Gastroesophageal sphincter (tissue), 4 donors: ENCODE data around the gene HDHD5. TPM values are rescaled to one million over a fixed set of nuclear protein-coding genes. Genes with fewer than 3 reads are reported as not detected.

ENCODE experiments used
- ATAC-seq: fragments of 150-250 bp; one replicate; pipeline ENCODE4 v1.9.1; 2016; ENCODE audit warnings: mild to moderate bottlenecking, moderate library complexity
- H3K27ac ChIP-seq, 4 donors: fragments of 200-600 bp; sonication (generic) in 3 of 4; 1 replicate in 3 of 4; 2 replicates in 1 of 4; pipeline ENCODE4 v1.5.1; 2016 to 2019
- H3K27me3 ChIP-seq: fragments of 200-600 bp; sonication (generic); one replicate; pipeline ENCODE4 v1.5.1; 2019
- H3K36me3 ChIP-seq, 2 donors: fragments of 200-600 bp; sonication (generic); one replicate each; pipeline ENCODE4 v1.5.1; 2019; ENCODE audit warnings: control low read depth in 1 of 2
- H3K4me1 ChIP-seq, 3 donors: fragments of 200-600 bp; sonication (generic); 1 replicate in 2 of 3; 2 replicates in 1 of 3; pipeline ENCODE4 v1.5.1; 2016 to 2019; ENCODE audit warnings: control low read depth in 2 of 3
- H3K4me3 ChIP-seq, 2 donors: fragments of 200-600 bp; sonication (generic); one replicate each; pipeline ENCODE4 v1.5.1; 2019; ENCODE audit warnings: mild to moderate bottlenecking in 1 of 2, moderate library complexity in 1 of 2
- H3K9me3 ChIP-seq, 3 donors: fragments of 200-600 bp; sonication (generic); one replicate each; pipeline ENCODE4 v1.5.1; 2017 to 2019; ENCODE audit warnings: control low read depth in 2 of 3
- CTCF ChIP-seq, 4 experiments: fragments of 200-600 bp in 2 of 4; fragments of 450-650 bp in 2 of 4; sonication (generic) in 1 of 4; IDR thresholded peaks; one replicate each; pipeline ENCODE4 v1.5.1; 2017 to 2019; ENCODE audit warnings: antibody characterized with exemption in 4 of 4, mild to moderate bottlenecking in 2 of 4, moderate library complexity in 2 of 4
- EP300 ChIP-seq: sonication (generic); formaldehyde crosslinking; IDR thresholded peaks from one replicate; pipeline ENCODE4 v1.6.1; 2017; ENCODE audit warnings: antibody characterized with exemption, mild to moderate bottlenecking
- POLR2A ChIP-seq, 2 donors: fragments of 450-650 bp; IDR thresholded peaks; one replicate each; pipeline ENCODE4 v1.6.1; 2017; ENCODE audit warnings: antibody characterized with exemption in 2 of 2, mild to moderate bottlenecking in 2 of 2, moderate library complexity in 1 of 2
- POLR2AphosphoS5 ChIP-seq: sonication (generic); formaldehyde crosslinking; IDR thresholded peaks from one replicate; pipeline ENCODE4 v1.6.1; 2017; ENCODE audit warnings: antibody characterized with exemption
- WGBS, 2 donors: methylation state at CpG; one replicate each; pipeline ENCODE4 v1.1.5; 2018; ENCODE audit warnings: low coverage in 1 of 2; 5-methylcytosine and 5-hydroxymethylcytosine counted together
- total RNA-seq, 4 donors: library from RNA; depleted of rRNA; stranded (reverse); fragments of >200 nt; gene quantifications; one replicate each; pipeline ENCODE4 v1.1.0, GENCODE V29; 2016

The HDHD5 gene
- total RNA-seq, 4 donors from 2014 or later = 20.4 to 37.1 (median 33.0) TPM

GRCh38 chr22:17135153-17135760 lies 23.8 kb downstream of the HDHD5 start:
- Histone ChIP-seq H3K9me3 (no peaks in the 10 kb centered on the region), H3K27me3 (no peaks in the 10 kb centered on the region), H3K4me3 (no peak overlapping the region), H3K36me3 (peaks cover 0 to 58% of the 10 kb centered on the region in 2 donors), H3K4me1 (no peaks in the 10 kb centered on the region), H3K27ac (no peak overlapping the region)
- ATAC-seq = no peak
- WGBS, 2 donors = 81 to 86% methylated on average over 6 to 12 of the region's 15 CpGs
- TF ChIP-seq POLR2AphosphoS5 (no peak), CTCF (IDR thresholded peaks at IDR 0.05) (no peak), POLR2A (IDR thresholded peaks at IDR 0.05) (no peak), EP300 (no peak)

GRCh38 chr22:17133137-17133536 lies 25.9 kb downstream of the HDHD5 start:
- Histone ChIP-seq H3K4me1 (no peaks in the 10 kb centered on the region), H3K27me3 (no peaks in the 10 kb centered on the region), H3K9me3 (no peaks in the 10 kb centered on the region), H3K4me3 (no peak overlapping the region), H3K36me3 (peaks cover 0 to 37% of the 10 kb centered on the region in 2 donors), H3K27ac (no peak overlapping the region)
- ATAC-seq = no peak
- TF ChIP-seq EP300 (no peak), POLR2A (IDR thresholded peaks at IDR 0.05) (no peak), CTCF (IDR thresholded peaks at IDR 0.05) (no peak), POLR2AphosphoS5 (no peak)
- WGBS, 2 donors = 60 to 83% methylated on average over 1 to 3 of the region's 7 CpGs

- H3K27me3 ChIP-seq = no peaks in the 10 kb centered on the region
- peaks cover 0 to 27% of the 10 kb centered on the region in 2 donors for H3K36me3 ChIP-seq
- TF ChIP-seq POLR2AphosphoS5 = no peak
- TF ChIP-seq CTCF (IDR thresholded peaks at IDR 0.05) = no peak
- no peak for TF ChIP-seq POLR2A (IDR thresholded peaks at IDR 0.05)
- no peak for TF ChIP-seq EP300
- H3K4me1 ChIP-seq = no peaks in the 10 kb centered on the region
- WGBS, 2 donors = 16 to 17% methylated on average over 1 to 2 of the region's 2 CpGs
- no peak overlapping the region for H3K4me3 ChIP-seq
- no peak for ATAC-seq
- H3K9me3 ChIP-seq = no peaks in the 10 kb centered on the region
- no peak overlapping the region for H3K27ac ChIP-seq
Observed at GRCh38 chr22:17132112-17132511, 27.0 kb downstream of the HDHD5 start.

GRCh38 chr22:17131686-17132085 lies 27.4 kb downstream of the HDHD5 start:
- H3K4me3 ChIP-seq = no peak overlapping the region
- TF ChIP-seq EP300 (no peak), POLR2A (IDR thresholded peaks at IDR 0.05) (no peak), POLR2AphosphoS5 (no peak), CTCF (IDR thresholded peaks at IDR 0.05) (no peak)
- no peak for ATAC-seq
- H3K36me3 ChIP-seq = peaks cover 0 to 22% of the 10 kb centered on the region in 2 donors
- 50 to 75% methylated on average over 2 to 3 of the region's 5 CpGs for WGBS, 2 donors
- no peaks in the 10 kb centered on the region for H3K4me1 ChIP-seq
- no peaks in the 10 kb centered on the region for H3K9me3 ChIP-seq
- no peak overlapping the region for H3K27ac ChIP-seq
- H3K27me3 ChIP-seq = no peaks in the 10 kb centered on the region

- Histone ChIP-seq H3K27ac (no peak overlapping the region), H3K36me3 (peaks cover 0 to 14% of the 10 kb centered on the region in 2 donors), H3K9me3 (no peaks in the 10 kb centered on the region), H3K27me3 (no peaks in the 10 kb centered on the region), H3K4me3 (no peak overlapping the region), H3K4me1 (no peaks in the 10 kb centered on the region)
- no peak for TF ChIP-seq POLR2AphosphoS5
- TF ChIP-seq EP300 = no peak
- TF ChIP-seq CTCF (IDR thresholded peaks at IDR 0.05) = no peak
- ATAC-seq = no peak
- 80 to 100% methylated on average over 1 of the region's 1 CpG for WGBS, 2 donors
Observed at GRCh38 chr22:17130199-17130598, 28.9 kb downstream of the HDHD5 start.
